HepG2 (cell line): ENCODE results near the gene MFSD2B. TPM values are rescaled to one million over a fixed set of nuclear protein-coding genes. Genes with fewer than 3 reads are reported as not detected.

ENCODE experiments used
- AFF4 ChIP-seq: sonication (generic); formaldehyde crosslinking; IDR thresholded peaks from 2 replicates; pipeline ENCODE4 v1.4.0; 2020; ENCODE audit warnings: missing genetic modification reagents
- AKNA ChIP-seq: sonication (generic); formaldehyde crosslinking; IDR thresholded peaks from 2 replicates; pipeline ENCODE4 v1.4.0; 2020; ENCODE audit warnings: missing genetic modification reagents, borderline replicate concordance
- CSRNP1 ChIP-seq: sonication (generic); formaldehyde crosslinking; IDR thresholded peaks from 2 replicates; pipeline ENCODE4 v1.8.1; 2023; ENCODE audit warnings: mild to moderate bottlenecking, missing genetic modification reagents
- DDIT3 ChIP-seq: sonication (generic); formaldehyde crosslinking; IDR thresholded peaks from 2 replicates; pipeline ENCODE4 v1.4.0; 2020; ENCODE audit warnings: mild to moderate bottlenecking, missing genetic modification reagents
- GABPB1 ChIP-seq: IDR thresholded peaks from 2 replicates; pipeline ENCODE4 v1.6.1; 2016; ENCODE audit warnings: mild to moderate bottlenecking, missing genetic modification reagents, moderate library complexity, missing compliant biosample characterization
- HDAC2 ChIP-seq: sonication (generic); formaldehyde crosslinking; IDR thresholded peaks from 2 replicates; pipeline ENCODE4 v1.4.0; 2020; ENCODE audit warnings: missing genetic modification reagents
- KMT2B ChIP-seq: IDR thresholded peaks from 2 replicates; pipeline ENCODE4 v1.6.1; 2016; ENCODE audit warnings: missing genetic modification reagents, missing compliant biosample characterization
- MAFG ChIP-seq: sonication (generic); formaldehyde crosslinking; IDR thresholded peaks from 2 replicates; pipeline ENCODE4 v1.5.1; 2020; ENCODE audit warnings: mild to moderate bottlenecking, missing genetic modification reagents
- PRPF4 ChIP-seq: fragments of 200-400 bp; formaldehyde crosslinking; IDR thresholded peaks from 2 replicates; pipeline ENCODE4 v1.6.1; 2016; ENCODE audit warnings: low read length, low read depth; ENCODE audit not compliant: poor library complexity, severe bottlenecking
- TCF7 ChIP-seq: sonication (generic); IDR thresholded peaks from 2 replicates; pipeline ENCODE4 v1.6.1; 2016; ENCODE audit warnings: antibody characterized with exemption, low read depth
- TSC22D2 ChIP-seq: sonication (generic); formaldehyde crosslinking; IDR thresholded peaks from 2 replicates; pipeline ENCODE4 v1.5.1; 2020; ENCODE audit warnings: missing genetic modification reagents, mild to moderate bottlenecking, borderline replicate concordance
- XBP1 ChIP-seq: sonication (generic); formaldehyde crosslinking; IDR thresholded peaks from 2 replicates; pipeline ENCODE4 v1.5.0; 2020; ENCODE audit warnings: missing genetic modification reagents
- ZNF850 ChIP-seq: sonication (generic); formaldehyde crosslinking; conservative IDR thresholded peaks from 2 replicates; pipeline ENCODE4 v1.9.0; 2021; ENCODE audit warnings: mild to moderate bottlenecking, missing genetic modification reagents
- polyA plus RNA-seq, 8 experiments: library from polyadenylated mRNA; depleted of rRNA in 3 of 8; stranded (reverse) in 7 of 8; unstranded in 1 of 8; fragments of >200 nt; fragmentation: Illumina TruSeq in 4 of 8; extraction: Trizol in 4 of 8; gene quantifications; 2 replicates each; pipeline versions ENCODE4 v1.2.1 to v1.2.3, GENCODE V29; 2011 to 2016; ENCODE audit warnings: low read depth in 4 of 8, missing spikeins in 1 of 8, mixed read lengths in 1 of 8; ENCODE audit not compliant: insufficient read depth in 1 of 8
- total RNA-seq, 5 experiments: library from RNA; depleted of rRNA; stranded (reverse); fragments of >200 nt; fragmentation: Illumina TruSeq; extraction: Trizol; gene quantifications; 2 replicates each; pipeline ENCODE4 v1.2.3, GENCODE V29; 2016; ENCODE audit warnings: low read depth in 1 of 5
- TF ChIP-seq, protein P1 (sequence below): sonication (generic); formaldehyde crosslinking; IDR thresholded peaks from 2 replicates; pipeline ENCODE4 v1.4.0; 2020; ENCODE audit warnings: mild to moderate bottlenecking, missing genetic modification reagents

MFSD2B gene
- total and polyA plus RNA-seq, 2 of the 13 experiments (the other 11 are each of a cell fraction or from before 2014, with no cell fraction given), result 0.21 to 0.93 TPM

GRCh38 chr2:24021122-24021998 is 11.5 kb downstream of the MFSD2B start (continued):
- no peak for TF ChIP-seq AKNA (CRISPR knock-in tag)
- TF ChIP-seq MAFG (CRISPR knock-in tag), result no peak
- 0 out of 2 replicates have a peak, but pooled peaks have one; percentile 57 for TF ChIP-seq TSC22D2 (CRISPR knock-in tag)
- TF ChIP-seq AFF4 (CRISPR knock-in tag), result no peak
- TF ChIP-seq, protein P1, sequence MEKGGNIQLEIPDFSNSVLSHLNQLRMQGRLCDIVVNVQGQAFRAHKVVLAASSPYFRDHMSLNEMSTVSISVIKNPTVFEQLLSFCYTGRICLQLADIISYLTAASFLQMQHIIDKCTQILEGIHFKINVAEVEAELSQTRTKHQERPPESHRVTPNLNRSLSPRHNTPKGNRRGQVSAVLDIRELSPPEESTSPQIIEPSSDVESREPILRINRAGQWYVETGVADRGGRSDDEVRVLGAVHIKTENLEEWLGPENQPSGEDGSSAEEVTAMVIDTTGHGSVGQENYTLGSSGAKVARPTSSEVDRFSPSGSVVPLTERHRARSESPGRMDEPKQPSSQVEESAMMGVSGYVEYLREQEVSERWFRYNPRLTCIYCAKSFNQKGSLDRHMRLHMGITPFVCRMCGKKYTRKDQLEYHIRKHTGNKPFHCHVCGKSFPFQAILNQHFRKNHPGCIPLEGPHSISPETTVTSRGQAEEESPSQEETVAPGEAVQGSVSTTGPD, result peak; percentile 49; the same call in 1 of the 2 replicates
- no peak for TF ChIP-seq ZNF850 (CRISPR knock-in tag)
- peak; percentile 15; the same call in 1 of the 2 replicates for TF ChIP-seq KMT2B (CRISPR knock-in tag)
- no peak for TF ChIP-seq PRPF4
- TF ChIP-seq DDIT3 (CRISPR knock-in tag), result no peak
- TF ChIP-seq XBP1 (CRISPR knock-in tag), result no peak
- no peak for TF ChIP-seq TCF7
- 0 out of 2 replicates have a peak, but pooled peaks have one; percentile 27 for TF ChIP-seq GABPB1 (CRISPR knock-in tag)
- TF ChIP-seq CSRNP1, result no peak
- TF ChIP-seq HDAC2 (CRISPR knock-in tag), result peak; percentile 19; the same call in 1 of the 2 replicates
